ENCODE data around the gene KCNIP4.

DNA sequence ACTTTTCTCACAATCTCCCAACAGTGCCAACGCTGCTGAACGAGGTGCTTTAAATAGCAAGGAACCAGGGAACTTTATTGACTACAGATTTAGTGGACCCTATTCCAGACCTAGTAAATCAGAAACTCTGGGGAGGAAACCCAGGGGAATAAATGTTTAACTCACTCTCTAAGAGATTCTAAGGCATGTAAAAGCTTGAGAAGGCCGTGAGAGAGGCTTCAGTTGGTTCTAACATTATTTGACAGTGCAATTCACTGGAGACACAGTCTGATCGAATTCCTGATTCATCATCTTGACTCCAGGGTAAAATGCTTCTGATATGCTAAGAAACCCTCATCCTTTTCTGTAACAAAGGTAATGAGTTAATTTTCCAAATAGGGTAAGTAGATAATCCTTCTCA lies 494.4 kb downstream of the KCNIP4 start:
- TF ChIP-seq, protein P1, sequence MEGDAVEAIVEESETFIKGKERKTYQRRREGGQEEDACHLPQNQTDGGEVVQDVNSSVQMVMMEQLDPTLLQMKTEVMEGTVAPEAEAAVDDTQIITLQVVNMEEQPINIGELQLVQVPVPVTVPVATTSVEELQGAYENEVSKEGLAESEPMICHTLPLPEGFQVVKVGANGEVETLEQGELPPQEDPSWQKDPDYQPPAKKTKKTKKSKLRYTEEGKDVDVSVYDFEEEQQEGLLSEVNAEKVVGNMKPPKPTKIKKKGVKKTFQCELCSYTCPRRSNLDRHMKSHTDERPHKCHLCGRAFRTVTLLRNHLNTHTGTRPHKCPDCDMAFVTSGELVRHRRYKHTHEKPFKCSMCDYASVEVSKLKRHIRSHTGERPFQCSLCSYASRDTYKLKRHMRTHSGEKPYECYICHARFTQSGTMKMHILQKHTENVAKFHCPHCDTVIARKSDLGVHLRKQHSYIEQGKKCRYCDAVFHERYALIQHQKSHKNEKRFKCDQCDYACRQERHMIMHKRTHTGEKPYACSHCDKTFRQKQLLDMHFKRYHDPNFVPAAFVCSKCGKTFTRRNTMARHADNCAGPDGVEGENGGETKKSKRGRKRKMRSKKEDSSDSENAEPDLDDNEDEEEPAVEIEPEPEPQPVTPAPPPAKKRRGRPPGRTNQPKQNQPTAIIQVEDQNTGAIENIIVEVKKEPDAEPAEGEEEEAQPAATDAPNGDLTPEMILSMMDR (conservative IDR thresholded peaks at IDR 0.05; ENCODE audit: low read depth in 2 of 2) = no peak
- TF ChIP-seq, protein P2, sequence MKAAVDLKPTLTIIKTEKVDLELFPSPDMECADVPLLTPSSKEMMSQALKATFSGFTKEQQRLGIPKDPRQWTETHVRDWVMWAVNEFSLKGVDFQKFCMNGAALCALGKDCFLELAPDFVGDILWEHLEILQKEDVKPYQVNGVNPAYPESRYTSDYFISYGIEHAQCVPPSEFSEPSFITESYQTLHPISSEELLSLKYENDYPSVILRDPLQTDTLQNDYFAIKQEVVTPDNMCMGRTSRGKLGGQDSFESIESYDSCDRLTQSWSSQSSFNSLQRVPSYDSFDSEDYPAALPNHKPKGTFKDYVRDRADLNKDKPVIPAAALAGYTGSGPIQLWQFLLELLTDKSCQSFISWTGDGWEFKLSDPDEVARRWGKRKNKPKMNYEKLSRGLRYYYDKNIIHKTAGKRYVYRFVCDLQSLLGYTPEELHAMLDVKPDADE (IDR thresholded peaks at IDR 0.05) = no peak
- TF ChIP-seq, protein P3, sequence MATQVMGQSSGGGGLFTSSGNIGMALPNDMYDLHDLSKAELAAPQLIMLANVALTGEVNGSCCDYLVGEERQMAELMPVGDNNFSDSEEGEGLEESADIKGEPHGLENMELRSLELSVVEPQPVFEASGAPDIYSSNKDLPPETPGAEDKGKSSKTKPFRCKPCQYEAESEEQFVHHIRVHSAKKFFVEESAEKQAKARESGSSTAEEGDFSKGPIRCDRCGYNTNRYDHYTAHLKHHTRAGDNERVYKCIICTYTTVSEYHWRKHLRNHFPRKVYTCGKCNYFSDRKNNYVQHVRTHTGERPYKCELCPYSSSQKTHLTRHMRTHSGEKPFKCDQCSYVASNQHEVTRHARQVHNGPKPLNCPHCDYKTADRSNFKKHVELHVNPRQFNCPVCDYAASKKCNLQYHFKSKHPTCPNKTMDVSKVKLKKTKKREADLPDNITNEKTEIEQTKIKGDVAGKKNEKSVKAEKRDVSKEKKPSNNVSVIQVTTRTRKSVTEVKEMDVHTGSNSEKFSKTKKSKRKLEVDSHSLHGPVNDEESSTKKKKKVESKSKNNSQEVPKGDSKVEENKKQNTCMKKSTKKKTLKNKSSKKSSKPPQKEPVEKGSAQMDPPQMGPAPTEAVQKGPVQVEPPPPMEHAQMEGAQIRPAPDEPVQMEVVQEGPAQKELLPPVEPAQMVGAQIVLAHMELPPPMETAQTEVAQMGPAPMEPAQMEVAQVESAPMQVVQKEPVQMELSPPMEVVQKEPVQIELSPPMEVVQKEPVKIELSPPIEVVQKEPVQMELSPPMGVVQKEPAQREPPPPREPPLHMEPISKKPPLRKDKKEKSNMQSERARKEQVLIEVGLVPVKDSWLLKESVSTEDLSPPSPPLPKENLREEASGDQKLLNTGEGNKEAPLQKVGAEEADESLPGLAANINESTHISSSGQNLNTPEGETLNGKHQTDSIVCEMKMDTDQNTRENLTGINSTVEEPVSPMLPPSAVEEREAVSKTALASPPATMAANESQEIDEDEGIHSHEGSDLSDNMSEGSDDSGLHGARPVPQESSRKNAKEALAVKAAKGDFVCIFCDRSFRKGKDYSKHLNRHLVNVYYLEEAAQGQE (IDR thresholded peaks at IDR 0.05; ENCODE audit: unreplicated experiment) = no peak
- no peak for TF ChIP-seq POLR2AphosphoS5 (IDR thresholded peaks at IDR 0.05; ENCODE audit: low read depth)
- TF ChIP-seq CREB1 (CRISPR knock-in tag; IDR thresholded peaks at IDR 0.05; ENCODE audit: low read depth) = no peak
- TF ChIP-seq EZH2 (IDR thresholded peaks at IDR 0.05; ENCODE audit: low read depth, unreplicated experiment) = no peak
- no peak for TF ChIP-seq JUNB (IDR thresholded peaks at IDR 0.05; ENCODE audit: unreplicated experiment)
- no peak for TF ChIP-seq EZH2phosphoT487 (IDR thresholded peaks at IDR 0.05; ENCODE audit: unreplicated experiment)
- no peak for TF ChIP-seq NANOG (IDR thresholded peaks at IDR 0.05; ENCODE audit: borderline replicate concordance)
- TF ChIP-seq ZNF331 (CRISPR knock-in tag; IDR thresholded peaks at IDR 0.05; ENCODE audit: low read depth) = no peak
- TF ChIP-seq STAT1 (IDR thresholded peaks at IDR 0.05; ENCODE audit: unreplicated experiment) = no peak
